GM04503 (cell line): ENCODE measurements around the gene INPP5K.
"Not testable (repeated sequence)": the region's sequence is repeated elsewhere in the genome, so short reads cannot be mapped to it uniquely, and the experiment has no call there.

ENCODE experiments used
- DNase-seq: peaks from one replicate; pipeline ENCODE4 v3.0.0-alpha.2; 2012; ENCODE audit warnings: low read depth

Gene INPP5K

GRCh38 chr17:1516388-1517161 lies at the start of gene INPP5K:
TSS of gene INPP5K (minus strand) at chr17:1516612. CDS start at chr17:1516499, 113 bp downstream.
- DNase-seq = peak; percentile 85

DNA sequence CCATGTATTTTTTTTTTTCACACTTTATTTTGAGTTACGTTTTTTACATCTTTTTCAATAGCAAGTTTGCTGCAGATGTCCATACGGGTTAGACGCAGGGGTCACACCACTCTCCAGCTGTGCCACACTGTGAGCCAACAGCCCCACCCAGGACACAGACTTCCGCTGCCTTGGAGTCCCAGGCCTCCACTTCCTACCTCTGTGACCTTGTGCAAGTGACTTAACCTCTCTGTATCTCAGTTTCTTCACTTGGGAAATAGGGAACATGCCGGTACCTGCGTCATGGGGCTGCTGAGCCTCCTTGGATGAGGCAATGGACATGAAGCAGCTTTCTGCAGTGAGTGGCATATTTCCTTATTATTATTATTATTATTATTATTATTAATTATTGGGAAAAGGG lies 49.5 kb upstream of the INPP5K start:
- DNase-seq = no peak

DNA sequence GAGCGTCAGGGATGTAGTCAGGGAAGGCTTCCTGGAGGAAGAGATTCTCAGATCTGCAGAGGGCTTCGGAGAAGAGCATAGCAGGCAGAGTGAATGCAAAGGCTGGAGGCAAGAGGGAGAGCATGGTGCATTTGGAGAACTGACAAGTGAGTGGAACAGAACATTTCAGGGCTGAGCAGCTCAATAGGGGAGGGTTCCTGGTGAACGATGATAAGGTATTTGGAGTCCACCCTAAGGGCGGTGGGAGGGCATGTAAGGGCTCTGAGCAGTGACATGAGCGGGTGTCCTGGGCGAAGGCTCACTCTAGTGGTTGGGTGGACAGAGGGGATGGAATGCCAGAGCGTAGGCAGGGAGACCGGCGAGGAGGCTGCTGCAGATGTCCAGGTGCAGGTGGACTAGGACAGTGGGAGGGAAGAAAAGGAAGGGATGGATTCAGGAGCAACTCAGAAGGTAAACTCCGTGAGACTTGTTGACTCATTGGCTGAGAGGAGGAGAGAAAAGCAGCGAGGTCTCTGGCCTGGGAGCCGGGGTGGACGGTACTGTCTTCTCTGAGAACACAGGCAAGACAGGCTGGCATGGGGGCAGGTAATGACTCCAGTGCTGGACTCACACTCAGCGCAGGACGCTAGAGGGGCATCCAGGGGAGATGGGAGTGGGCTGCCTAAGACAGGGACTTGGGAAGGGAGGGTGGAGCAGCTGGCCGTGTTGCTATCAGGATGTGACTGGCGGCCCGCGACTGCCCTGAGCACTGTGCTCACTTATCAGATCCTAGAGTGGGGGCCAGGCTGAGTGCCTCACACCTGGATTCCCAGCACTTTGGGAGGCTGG lies 47.6 kb upstream of the INPP5K start:
- DNase-seq = no peak

GRCh38 chr17:1563471-1563785 lies 47.0 kb upstream of the INPP5K start:
- not testable (repeated sequence) for DNase-seq

DNA sequence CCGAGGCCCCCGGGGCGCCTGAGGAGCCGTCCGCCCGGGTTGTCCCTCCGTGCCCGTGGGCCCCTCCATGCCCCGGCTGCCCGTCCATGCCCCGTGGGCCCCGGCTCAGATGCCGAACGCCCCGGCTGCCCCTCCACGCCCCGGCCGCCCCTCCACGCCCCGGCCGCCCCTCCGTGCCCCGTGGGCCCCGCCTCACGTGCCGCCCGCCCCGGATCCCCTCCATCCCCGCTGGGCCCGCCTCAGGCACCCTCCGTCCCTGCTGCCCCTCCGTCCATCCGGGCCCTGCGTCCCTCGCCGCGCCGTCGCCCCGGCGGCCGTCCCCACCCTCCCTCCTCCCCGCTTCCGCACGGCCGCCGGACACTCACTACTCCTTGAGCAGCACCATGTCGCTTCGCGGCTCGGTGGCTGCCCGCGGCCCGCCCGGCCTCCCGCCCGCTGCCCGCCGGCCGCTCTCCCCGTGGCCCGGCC lies 45.8 kb upstream of the INPP5K start:
- no peak for DNase-seq

DNA sequence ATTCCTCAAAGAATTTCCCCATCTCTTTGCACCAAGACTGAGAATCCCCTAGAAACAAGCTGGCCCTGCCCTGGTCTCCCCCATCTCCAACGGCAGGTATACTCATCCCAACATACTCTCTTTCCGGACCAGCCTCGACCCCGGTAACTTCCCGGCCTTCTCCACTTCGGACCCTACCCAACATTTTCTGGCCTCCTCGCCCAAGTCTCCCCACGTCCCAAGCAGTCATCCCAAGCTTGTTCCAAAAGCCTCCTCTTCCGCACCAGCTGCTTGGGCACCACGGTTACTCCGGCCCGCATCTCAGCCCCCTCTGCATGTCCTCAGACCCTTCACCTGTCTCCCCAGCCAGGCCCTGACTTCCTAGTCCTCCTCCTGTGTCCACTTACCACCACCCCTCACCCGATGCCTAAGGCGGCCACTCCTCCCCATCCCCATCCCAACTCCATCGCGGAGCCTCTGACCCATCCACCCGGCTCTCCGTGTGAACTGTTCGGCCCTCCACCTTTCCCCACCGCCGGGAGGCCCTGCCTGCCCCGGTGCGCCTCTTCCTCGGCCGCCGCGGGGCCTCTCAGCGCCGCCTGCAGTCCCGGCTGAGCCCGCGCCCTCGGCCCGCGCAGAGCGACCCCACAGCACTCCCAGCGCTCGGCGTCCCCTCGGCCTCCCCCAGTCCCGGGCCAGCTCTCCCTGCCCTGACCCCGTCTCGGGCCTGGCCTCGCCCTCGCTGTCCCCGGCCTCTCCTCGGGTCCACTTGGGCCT lies 45.2 kb upstream of the INPP5K start:
- no peak for DNase-seq

GRCh38 chr17:1560858-1561355 lies 44.5 kb upstream of the INPP5K start:
- no peak for DNase-seq

GRCh38 chr17:1560101-1560857 lies 43.9 kb upstream of the INPP5K start:
- DNase-seq = no peak

DNA sequence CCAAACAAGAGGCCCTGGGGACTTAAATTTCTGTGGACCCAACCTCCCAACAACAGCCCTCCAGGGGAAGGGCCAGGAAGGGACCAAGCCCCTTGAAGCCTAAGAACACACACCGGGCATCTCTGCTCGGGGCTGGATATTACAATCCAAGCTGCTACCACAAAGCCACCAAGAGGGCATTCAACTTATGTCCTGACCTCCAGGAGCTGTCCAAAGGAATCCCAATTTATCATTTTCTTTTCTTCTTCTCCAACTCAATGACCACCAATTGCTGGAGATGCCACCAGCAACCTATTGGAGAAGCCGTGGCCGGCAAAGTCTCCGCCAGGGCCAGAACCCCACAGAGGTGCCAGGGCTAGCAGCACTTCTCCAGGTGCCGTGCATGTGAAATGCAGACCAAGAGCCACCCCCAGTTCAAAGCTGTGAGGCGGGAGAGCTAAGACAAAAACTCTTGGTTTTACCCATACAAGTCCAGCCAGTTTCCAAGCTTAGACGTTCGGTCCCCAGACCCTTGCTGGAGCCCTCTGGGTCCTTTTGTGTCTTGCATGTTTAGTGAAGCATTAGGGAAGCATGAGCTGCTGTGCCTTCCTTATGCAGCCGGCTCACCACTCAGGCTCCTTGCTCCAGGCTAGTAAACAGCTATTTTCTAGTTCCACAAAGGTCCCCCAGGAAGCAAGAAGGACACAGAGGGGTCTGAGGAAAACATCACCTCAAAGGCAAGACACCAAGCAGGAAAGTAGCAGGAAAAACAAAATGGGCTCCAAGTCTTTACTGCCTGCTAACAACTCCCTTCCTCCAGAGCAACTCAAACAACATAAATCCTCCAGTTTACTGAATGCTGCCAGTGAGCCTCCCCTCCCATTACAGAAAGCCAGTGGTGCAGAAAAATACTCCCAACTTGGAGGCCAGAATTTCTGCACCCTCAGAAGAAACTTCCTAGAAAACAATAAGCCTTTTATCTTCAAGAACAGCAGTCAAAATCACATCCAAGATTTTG lies 42.9 kb upstream of the INPP5K start:
- DNase-seq = no peak

DNA sequence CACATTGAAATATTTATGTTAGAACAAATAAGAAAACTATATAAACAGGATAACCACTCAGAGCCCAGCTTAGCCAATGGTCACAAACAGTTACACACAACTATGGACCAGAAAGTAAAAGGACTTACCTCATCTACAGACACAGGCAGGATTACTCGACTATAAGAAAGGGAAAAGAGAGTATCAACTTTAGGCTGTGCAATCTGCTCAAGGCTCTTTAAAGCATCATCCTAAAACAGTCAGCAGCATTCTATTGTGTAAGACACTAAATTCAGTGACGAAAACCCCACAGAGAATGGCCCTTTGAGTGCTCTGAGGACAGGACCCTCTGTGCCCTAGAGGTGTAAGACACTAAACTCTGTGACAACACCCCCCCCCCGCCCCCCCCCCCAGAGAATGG lies 42.0 kb upstream of the INPP5K start:
- DNase-seq = no peak

DNA sequence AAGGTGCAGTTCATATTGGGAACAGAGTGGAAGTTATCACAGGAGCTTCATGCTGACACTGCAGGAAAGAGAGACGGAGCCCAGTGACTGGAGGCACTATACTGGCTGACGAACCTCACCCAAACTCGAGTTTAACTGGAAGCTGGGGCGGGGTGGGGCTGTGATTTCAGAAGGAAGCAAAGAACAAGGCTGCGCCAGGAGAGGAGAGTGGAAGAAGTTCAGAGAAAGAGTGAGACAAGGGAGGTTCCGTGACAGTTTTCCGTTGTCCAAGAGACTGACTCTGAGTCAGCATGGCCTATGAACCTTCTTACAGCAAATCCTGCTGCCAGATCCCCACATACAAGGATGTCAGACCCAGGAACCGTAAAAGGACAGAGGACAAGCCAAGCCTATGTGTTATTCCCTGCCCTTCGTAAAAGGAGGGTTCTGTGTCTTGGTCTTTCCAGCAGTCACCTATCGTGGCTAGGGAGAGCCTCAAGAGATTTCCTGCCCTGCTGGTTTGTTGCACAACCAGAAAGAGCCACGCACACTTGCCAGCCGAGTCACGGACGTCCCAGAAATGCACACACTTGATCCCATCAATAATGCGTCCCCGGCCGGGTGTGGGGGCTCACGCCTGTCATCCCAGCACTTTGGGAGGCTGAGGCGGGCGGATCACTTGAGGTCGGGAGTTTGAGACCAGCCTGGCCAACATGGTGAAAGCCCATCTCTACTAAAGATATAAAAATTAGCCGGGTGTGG lies 41.1 kb upstream of the INPP5K start:
- DNase-seq = no peak

GRCh38 chr17:1555651-1556471 lies 39.4 kb upstream of the INPP5K start:
- DNase-seq = no peak

DNA sequence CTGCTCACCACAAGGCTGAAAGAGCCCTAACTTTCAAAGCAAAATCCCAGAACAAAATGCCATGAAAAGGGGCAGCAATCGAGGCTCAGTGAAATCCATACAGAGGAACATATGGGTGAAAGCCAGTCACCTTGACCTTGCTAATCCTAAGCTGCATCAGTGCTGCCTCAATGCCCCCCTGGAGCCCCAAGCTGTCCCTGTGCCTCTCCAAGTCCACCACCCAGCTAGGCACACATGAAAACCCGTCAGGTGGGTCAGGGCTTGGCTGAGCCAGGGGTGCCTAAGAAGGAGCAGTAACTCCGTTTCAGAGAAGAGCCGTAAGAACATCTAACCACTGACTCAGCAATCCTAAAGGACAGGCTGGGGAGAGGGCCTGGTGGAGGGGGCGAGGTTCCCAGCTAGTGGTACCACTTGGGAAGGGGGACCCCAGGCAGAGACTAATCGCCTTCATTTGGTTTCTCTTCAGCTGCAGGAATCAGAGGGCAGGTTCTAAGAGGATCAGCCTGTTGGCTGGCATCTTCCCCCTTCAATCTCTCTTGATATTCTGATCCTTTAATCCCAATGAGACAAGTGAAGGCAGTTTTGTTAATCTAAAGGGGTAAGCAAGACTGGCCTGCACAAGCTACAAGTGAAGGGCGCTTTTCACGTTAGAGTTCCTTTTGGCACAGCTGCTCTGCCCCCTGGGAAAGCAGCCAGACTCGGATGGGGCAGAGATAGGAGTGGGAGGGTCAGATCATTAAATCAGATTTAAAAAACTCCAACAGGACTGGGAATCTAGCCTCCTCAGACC lies 38.5 kb upstream of the INPP5K start:
- DNase-seq = no peak

DNA sequence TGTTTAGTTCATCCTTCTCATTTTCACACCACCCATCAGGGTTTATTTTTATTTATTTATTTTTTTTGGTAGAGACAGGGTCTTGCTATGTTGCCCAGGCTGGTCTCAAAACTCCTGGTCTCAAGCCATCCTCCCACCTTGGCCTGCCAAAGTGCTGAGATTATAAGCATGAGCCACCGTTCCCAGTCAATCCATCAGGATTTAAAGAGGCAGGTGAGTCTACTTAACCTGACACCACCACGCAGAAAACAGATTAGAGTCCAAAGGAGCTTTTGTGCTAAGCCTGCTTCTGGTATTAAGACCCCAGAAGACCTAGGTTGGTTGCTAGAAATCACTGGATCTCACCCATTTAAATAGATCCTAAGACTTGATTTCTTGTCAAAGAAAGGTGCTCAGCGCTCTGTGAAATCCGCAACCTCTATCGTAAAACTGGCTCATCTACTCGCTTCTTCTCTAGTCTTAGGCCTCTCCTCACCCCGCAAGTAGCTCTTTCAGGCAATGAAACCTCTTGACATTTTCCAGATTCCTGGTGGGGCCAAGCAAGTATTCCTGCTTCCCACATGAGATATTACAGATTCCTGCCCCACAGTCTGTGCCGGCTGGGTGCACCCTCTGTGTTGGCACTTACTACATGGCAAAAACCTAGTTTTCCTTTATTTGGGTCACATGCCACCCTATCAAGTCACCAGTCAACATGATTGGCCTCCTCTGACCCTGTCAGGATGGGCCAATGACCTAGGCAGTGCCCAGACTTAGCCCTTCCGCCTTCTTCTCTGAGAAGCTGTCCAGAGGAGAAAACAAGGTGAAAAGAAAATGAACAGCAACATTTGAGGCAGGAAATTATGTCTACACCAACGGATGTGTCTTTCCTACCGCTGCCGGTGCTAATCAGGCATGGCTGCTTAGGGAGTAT lies 37.2 kb upstream of the INPP5K start:
- no peak for DNase-seq

DNA sequence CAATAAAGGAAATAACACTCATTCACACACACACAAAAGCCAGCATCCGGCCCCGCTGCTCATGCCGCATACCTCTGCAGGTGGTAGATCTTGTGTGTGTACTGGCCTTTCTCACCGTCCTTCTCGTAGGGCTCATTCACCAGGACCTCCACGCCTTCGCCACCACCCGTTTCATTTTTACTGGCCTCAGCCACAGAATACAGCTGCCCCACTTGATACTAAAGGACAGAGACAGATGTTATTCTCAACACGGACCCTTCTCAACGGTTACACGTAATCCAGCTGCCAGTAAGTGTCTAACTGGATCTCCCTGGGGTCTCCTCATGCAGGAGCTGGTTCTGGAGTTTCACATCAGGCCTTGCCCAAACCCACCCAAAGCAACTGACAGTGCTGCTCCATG lies 36.5 kb upstream of the INPP5K start:
- no peak for DNase-seq

- no peak for DNase-seq
These were observed 35.3 kb upstream of the INPP5K start for GRCh38 chr17:1551741-1552140.

DNA sequence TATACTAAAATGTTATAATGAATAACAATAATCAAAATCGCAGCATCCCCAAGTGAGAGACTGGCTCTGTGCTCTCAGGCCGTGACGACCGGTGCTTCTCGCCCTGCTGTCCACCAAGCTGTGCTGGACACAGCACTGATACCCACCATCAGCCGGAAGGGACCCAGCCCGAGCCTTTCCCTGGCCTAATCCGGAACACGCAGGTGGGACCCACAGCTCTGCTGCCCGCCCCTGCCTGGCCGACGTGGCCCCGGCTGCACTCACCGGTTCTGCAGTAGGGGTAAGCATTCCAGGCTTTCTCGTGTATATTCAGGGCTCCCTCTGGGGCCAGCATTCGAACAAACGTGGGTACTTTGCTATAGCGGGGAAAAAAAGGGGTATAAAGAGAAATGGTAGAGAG lies 31.6 kb upstream of the INPP5K start:
- DNase-seq = no peak
